ENCODE measurements around the gene EID2. TPM values are rescaled to one million over a fixed set of nuclear protein-coding genes. Genes with fewer than 3 reads are reported as not detected.

The EID2 gene
- total and polyA plus RNA-seq, 2 of the 13 experiments (the other 11 are each of a cell fraction or from before 2014, with no cell fraction given): 3.7 to 14.1 TPM

DNA sequence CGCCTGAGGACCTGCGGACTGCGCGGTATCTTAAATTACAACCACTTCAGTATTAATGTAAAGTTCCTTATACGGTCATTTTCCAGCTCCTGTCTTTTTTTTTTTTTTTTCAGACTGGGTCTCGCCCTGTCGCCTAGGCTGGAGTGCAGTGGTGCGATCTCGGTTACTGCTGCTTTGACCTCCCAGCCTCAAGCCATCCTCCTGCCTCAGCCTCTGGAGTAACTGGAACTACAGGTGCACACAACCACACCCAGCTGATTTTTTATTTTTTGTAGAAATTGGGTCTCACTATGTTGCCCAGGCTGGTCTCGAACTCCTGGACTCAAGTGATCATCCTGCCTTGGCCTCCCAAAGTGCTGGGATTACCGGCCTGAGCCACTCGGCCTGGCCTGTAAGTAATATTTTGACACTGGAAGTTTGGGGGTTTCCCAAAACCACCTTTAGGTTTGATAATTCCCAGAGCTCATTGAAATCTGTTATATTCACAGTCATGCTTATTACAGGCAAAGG, 6.9 kb downstream of the EID2 start:
- DNase-seq (ENCODE audit: low spot score) (no peak), FAIRE-seq (no peak), ATAC-seq (peak; percentile 33)
- 12% methylated on average over 12 of the region's 12 CpGs for WGBS (ENCODE audit: low lambda C conversion rate)
- Histone ChIP-seq H3K4me1 (ENCODE audit: insufficient read depth, low read length) (peaks cover 18% of the 10 kb centered on the region), H3K4me3 (replicated peaks in 1 of 3; ENCODE audit: insufficient read depth in 1 of 3, low read depth in 2 of 3, low read length in 3 of 3) (peak overlapping the region in 1 of 3 experiments; percentile 89; a peak in 2 of 6 replicates), H3K36me3 (replicated peaks in 1 of 2; ENCODE audit: control insufficient read depth in 1 of 2, insufficient read depth in 2 of 2, low read length in 2 of 2) (no peaks in the 10 kb centered on the region), H3K4me2 (ENCODE audit: low read depth, low read length) (peak overlapping the region; percentile 94), H3K79me2 (ENCODE audit: insufficient read depth, low read length) (peaks cover 12% of the 10 kb centered on the region), H3K9ac (ENCODE audit: insufficient read depth, low read depth, low read length) (no peak overlapping the region), H3K27me3 (ENCODE audit: control insufficient read depth in 1 of 2, insufficient read depth in 2 of 2, low read length in 2 of 2) (no peaks in the 10 kb centered on the region; a peak in 2 of 5 replicates), H4K20me1 (ENCODE audit: insufficient read depth, low read length) (no peaks in the 10 kb centered on the region), H2AFZ (ENCODE audit: low read length) (no peak overlapping the region), H3K27ac (ENCODE audit: extremely low read length, insufficient read depth, low read length) (no peak overlapping the region), H3K9me3 (ENCODE audit: low read length) (no peaks in the 10 kb centered on the region)
- no TSS peak for BruUV-seq (replicated peaks)
- intact Hi-C loops (cut with micrococcal nuclease; ENCODE audit: unreplicated experiment) (loop anchor here (10.0 kb wide), 1 partner anchor 118 kb away; the partner anchor contains the start of gene PLEKHG2), in situ Hi-C loops (cut with HindIII; ENCODE audit: extremely low pct_ligation_motif_present, low pct_unique_long_range_greater_than_20kb) (loop anchor here (5.0 kb wide), 1 partner anchor 36 kb away; the partner anchor contains the start of gene DLL3)
- ChIA-PET CTCF (ENCODE audit: low intra/inter-chr PET ratio, low total read pairs) (interaction anchor here (0.7 to 2.3 kb wide), 3 partner anchors 31 to 93 kb away, joined by 3 to 20 read pairs (median 5); no protein-coding TSS in a partner anchor), POLR2A (interaction anchor here (1.2 kb wide), 3 partner anchors 19 to 98 kb away, joined by 4 to 6 read pairs (median 5); partner anchors contain the start of genes RPS16, SELENOV and SUPT5H)
- TF ChIP-seq, protein P1, sequence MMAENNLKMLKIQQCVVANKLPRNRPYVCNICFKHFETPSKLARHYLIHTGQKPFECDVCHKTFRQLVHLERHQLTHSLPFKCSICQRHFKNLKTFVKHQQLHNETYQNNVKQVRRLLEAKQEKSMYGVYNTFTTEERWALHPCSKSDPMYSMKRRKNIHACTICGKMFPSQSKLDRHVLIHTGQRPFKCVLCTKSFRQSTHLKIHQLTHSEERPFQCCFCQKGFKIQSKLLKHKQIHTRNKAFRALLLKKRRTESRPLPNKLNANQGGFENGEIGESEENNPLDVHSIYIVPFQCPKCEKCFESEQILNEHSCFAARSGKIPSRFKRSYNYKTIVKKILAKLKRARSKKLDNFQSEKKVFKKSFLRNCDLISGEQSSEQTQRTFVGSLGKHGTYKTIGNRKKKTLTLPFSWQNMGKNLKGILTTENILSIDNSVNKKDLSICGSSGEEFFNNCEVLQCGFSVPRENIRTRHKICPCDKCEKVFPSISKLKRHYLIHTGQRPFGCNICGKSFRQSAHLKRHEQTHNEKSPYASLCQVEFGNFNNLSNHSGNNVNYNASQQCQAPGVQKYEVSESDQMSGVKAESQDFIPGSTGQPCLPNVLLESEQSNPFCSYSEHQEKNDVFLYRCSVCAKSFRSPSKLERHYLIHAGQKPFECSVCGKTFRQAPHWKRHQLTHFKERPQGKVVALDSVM (CRISPR knock-in tag; IDR thresholded peaks at IDR 0.05): peak; percentile 44; the same call in 1 of the 2 replicates
- TF ChIP-seq CCDC6 (CRISPR knock-in tag; IDR thresholded peaks at IDR 0.05) (0 out of 2 replicates have a peak, but pooled peaks have one; percentile 37), ZNF44 (CRISPR knock-in tag; IDR thresholded peaks at IDR 0.05) (0 out of 2 replicates have a peak, but pooled peaks have one; percentile 7), SMARCE1 (IDR thresholded peaks at IDR 0.05; ENCODE audit: borderline replicate concordance) (no peak), PHF21A (CRISPR knock-in tag; IDR thresholded peaks at IDR 0.05) (peak; percentile 39; the same call in 1 of the 2 replicates), ZNF563 (CRISPR knock-in tag; IDR thresholded peaks at IDR 0.05) (0 out of 2 replicates have a peak, but pooled peaks have one; percentile 21), ZNF703 (CRISPR knock-in tag; IDR thresholded peaks at IDR 0.05; ENCODE audit: borderline replicate concordance) (no peak), ZNF850 (CRISPR knock-in tag; conservative IDR thresholded peaks at IDR 0.05) (no peak)
- TF ChIP-seq, protein P2, sequence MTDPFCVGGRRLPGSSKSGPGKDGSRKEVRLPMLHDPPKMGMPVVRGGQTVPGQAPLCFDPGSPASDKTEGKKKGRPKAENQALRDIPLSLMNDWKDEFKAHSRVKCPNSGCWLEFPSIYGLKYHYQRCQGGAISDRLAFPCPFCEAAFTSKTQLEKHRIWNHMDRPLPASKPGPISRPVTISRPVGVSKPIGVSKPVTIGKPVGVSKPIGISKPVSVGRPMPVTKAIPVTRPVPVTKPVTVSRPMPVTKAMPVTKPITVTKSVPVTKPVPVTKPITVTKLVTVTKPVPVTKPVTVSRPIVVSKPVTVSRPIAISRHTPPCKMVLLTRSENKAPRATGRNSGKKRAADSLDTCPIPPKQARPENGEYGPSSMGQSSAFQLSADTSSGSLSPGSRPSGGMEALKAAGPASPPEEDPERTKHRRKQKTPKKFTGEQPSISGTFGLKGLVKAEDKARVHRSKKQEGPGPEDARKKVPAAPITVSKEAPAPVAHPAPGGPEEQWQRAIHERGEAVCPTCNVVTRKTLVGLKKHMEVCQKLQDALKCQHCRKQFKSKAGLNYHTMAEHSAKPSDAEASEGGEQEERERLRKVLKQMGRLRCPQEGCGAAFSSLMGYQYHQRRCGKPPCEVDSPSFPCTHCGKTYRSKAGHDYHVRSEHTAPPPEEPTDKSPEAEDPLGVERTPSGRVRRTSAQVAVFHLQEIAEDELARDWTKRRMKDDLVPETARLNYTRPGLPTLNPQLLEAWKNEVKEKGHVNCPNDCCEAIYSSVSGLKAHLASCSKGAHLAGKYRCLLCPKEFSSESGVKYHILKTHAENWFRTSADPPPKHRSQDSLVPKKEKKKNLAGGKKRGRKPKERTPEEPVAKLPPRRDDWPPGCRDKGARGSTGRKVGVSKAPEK (CRISPR knock-in tag; IDR thresholded peaks at IDR 0.05; ENCODE audit: borderline replicate concordance): peak; percentile 19; the same call in 1 of the 2 replicates
- TF ChIP-seq, protein P3, sequence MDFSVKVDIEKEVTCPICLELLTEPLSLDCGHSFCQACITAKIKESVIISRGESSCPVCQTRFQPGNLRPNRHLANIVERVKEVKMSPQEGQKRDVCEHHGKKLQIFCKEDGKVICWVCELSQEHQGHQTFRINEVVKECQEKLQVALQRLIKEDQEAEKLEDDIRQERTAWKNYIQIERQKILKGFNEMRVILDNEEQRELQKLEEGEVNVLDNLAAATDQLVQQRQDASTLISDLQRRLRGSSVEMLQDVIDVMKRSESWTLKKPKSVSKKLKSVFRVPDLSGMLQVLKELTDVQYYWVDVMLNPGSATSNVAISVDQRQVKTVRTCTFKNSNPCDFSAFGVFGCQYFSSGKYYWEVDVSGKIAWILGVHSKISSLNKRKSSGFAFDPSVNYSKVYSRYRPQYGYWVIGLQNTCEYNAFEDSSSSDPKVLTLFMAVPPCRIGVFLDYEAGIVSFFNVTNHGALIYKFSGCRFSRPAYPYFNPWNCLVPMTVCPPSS (IDR thresholded peaks at IDR 0.05): no peak
- TF ChIP-seq, protein P4, sequence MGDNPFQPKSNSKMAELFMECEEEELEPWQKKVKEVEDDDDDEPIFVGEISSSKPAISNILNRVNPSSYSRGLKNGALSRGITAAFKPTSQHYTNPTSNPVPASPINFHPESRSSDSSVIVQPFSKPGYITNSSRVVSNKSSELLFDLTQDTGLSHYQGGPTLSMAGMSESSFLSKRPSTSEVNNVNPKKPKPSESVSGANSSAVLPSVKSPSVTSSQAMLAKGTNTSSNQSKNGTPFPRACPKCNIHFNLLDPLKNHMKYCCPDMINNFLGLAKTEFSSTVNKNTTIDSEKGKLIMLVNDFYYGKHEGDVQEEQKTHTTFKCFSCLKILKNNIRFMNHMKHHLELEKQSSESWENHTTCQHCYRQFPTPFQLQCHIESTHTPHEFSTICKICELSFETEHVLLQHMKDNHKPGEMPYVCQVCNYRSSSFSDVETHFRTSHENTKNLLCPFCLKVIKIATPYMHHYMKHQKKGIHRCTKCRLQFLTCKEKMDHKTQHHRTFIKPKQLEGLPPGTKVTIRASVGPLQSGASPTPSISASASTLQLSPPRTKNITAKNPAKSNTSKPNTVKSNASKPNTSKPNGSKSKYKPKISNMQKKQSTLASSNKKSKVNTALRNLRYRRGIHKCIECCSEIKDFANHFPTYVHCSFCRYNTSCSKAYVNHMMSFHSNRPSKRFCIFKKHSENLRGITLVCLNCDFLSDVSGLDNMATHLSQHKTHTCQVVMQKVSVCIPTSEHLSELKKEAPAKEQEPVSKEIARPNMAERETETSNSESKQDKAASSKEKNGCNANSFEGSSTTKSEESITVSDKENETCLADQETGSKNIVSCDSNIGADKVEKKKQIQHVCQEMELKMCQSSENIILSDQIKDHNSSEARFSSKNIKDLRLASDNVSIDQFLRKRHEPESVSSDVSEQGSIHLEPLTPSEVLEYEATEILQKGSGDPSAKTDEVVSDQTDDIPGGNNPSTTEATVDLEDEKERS (CRISPR knock-in tag; IDR thresholded peaks at IDR 0.05): no peak
- TF ChIP-seq, protein P5, sequence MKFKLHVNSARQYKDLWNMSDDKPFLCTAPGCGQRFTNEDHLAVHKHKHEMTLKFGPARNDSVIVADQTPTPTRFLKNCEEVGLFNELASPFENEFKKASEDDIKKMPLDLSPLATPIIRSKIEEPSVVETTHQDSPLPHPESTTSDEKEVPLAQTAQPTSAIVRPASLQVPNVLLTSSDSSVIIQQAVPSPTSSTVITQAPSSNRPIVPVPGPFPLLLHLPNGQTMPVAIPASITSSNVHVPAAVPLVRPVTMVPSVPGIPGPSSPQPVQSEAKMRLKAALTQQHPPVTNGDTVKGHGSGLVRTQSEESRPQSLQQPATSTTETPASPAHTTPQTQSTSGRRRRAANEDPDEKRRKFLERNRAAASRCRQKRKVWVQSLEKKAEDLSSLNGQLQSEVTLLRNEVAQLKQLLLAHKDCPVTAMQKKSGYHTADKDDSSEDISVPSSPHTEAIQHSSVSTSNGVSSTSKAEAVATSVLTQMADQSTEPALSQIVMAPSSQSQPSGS (CRISPR knock-in tag; IDR thresholded peaks at IDR 0.05): no peak

Measured in HepG2 (cell line).